ENCODE results near the gene GSTM5.

- TF ChIP-seq CTCF (IDR thresholded peaks at IDR 0.05) (no peak), POLR2A (IDR thresholded peaks at IDR 0.05) (no peak)
Measured at GRCh38 chr1:109739738-109740614, 27.9 kb downstream of the GSTM5 start.
